Measurements from ENCODE around the gene NFKBIA. TPM values are rescaled to one million over a fixed set of nuclear protein-coding genes. Genes with fewer than 3 reads are reported as not detected.
"Not testable (repeated sequence)": the region's sequence is repeated elsewhere in the genome, so short reads cannot be mapped to it uniquely, and the experiment has no call there.

Gene NFKBIA
- polyA plus RNA-seq, 6 donors from 2014 or later = 570 to 1,223 (median 765) TPM

DNA sequence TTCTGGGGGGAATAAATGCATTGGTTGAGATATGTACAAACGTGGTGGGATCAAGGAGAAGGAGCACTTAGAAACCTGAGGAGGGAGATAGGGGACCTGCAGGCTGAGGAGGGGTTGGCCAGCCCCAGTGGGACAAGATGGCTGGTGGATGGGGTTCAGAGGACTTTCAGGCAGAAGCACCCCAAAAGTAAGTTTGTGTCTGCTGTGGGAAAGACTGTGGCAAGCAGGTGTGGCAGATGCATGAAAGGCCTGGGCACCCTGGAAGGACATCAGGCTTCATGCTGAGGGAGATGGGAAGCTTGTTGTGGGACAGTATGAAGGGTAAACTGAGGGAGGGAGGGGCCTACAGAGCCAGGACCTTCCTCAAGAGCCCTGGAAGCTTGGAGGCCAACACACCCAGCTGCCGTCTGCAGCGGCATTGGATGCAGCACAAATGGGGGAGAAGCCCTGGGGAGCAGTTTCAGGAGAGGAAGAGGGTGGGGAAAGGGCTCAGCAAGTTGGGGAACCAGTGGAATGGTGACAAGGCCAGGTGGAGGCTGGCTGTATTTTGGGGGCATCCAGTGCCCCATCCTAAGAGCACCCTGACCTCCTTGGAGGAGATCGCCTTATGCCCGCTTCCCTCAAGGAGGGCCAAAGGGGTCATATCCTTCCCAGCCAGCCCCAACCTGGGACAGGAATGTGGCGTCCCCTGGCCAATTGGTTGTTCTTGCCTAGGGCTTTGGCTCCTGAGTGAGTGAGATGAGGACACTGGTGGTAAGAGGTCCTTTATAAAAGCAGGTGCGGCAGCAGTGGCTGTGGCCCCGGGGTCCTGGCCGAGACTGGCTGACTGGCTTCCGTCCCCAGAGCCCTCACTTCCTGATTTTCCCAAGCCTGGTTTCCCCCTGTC lies 20.7 kb downstream of the NFKBIA start:
- Mint-ChIP-seq H3K9me3 (peaks cover 0 to 2% (median 0%) of the 10 kb centered on the region in 7 donors), H3K4me3 (no peak overlapping the region), H3K36me3 (no peaks in the 10 kb centered on the region), H3K27ac (peak overlapping the region in 2 of 6 donors; percentile 44 to 76), H3K4me1 (peaks cover 3 to 15% (median 3%) of the 10 kb centered on the region in 3 donors), H3K27me3 (no peaks in the 10 kb centered on the region)
- ATAC-seq (ENCODE audit: low read depth in 2 of 2) = no peak
- no peak for DNase-seq

DNA sequence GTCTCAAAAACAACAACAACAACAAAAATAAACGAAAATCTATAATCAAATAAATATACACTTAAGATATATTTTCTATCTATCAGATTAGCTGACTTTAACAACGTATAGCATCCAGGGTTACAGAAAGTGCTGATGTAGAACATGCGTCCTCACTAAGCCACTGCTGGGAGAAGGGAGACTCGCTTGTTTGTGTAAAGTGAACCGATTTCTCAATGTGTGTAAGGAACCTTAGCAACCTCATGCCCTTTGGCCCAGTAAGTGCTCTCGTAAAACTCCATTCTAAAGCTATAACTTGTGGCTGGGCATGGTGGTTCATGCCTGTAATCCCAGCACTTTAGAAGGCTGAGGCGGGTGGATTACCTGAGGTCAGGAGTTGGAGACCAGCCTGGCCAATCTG lies 23.8 kb downstream of the NFKBIA start:
- Mint-ChIP-seq H3K9me3 (no peaks in the 10 kb centered on the region), H3K27me3 (no peaks in the 10 kb centered on the region), H3K36me3 (no peaks in the 10 kb centered on the region), H3K27ac (no peak overlapping the region), H3K4me1 (peaks cover 2 to 9% (median 7%) of the 10 kb centered on the region in 3 donors), H3K4me3 (no peak overlapping the region)
- ATAC-seq (ENCODE audit: low read depth in 2 of 2) = no peak
- DNase-seq = no peak

DNA sequence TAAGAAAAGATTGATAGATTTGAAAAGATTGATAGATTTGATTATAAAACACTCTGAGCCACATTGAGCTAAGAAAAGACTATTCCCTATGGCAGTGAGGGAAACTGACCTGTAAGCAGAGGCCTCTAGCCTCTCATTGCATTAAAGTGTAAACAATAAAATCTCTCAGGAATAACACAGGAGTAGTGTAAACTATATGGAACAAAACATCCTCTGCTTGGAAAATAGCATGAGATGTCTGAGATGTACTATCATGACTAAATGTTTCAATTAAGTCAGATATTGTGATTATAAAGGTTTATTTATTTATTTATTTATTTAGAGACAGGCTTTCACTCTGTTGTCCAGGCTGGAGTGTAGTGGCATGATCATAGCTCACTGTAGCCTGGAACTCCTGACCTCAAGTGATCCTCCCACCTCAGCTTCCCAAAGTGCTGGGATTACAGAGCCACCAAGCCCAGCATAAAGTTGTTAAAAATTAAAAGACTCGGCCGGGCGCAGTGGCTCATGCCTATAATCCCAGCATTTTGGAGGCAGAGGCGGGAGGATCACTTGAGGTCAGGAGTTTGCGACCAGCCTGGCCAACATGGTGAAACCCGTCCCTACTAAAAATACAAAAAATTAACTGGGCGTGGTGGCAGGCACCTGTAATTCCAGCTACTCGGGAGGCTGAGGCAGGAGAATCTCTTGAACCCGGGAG lies 25.2 kb downstream of the NFKBIA start:
- not testable (repeated sequence) for H3K9me3 Mint-ChIP-seq; H3K27me3 Mint-ChIP-seq; ATAC-seq (ENCODE audit: low read depth in 2 of 2); H3K36me3 Mint-ChIP-seq; H3K27ac Mint-ChIP-seq; H3K4me1 Mint-ChIP-seq; H3K4me3 Mint-ChIP-seq; DNase-seq

GRCh38 chr14:35378425-35379233 lies 25.9 kb downstream of the NFKBIA start:
- Mint-ChIP-seq H3K36me3 (no peaks in the 10 kb centered on the region), H3K27ac (no peak overlapping the region), H3K9me3 (no peaks in the 10 kb centered on the region), H3K27me3 (no peaks in the 10 kb centered on the region), H3K4me3 (no peak overlapping the region), H3K4me1 (peaks cover 0 to 4% (median 4%) of the 10 kb centered on the region in 3 donors)
- DNase-seq (no peak), ATAC-seq (ENCODE audit: low read depth in 2 of 2) (no peak)

GRCh38 chr14:35375558-35376025 lies 29.0 kb downstream of the NFKBIA start:
- no peak for DNase-seq
- no peaks in the 10 kb centered on the region for H3K27me3 Mint-ChIP-seq
- ATAC-seq (ENCODE audit: low read depth in 2 of 2) = no peak
- no peak overlapping the region for H3K27ac Mint-ChIP-seq
- no peaks in the 10 kb centered on the region for H3K36me3 Mint-ChIP-seq
- no peak overlapping the region for H3K4me3 Mint-ChIP-seq
- peaks cover 0 to 4% (median 4%) of the 10 kb centered on the region in 3 donors for H3K4me1 Mint-ChIP-seq
- H3K9me3 Mint-ChIP-seq = peaks cover 0 to 8% (median 3%) of the 10 kb centered on the region in 7 donors

GRCh38 chr14:35374263-35374712 lies 30.3 kb downstream of the NFKBIA start:
- H3K9me3 Mint-ChIP-seq = peaks cover 0 to 10% (median 3%) of the 10 kb centered on the region in 7 donors
- no peak overlapping the region for H3K27ac Mint-ChIP-seq
- no peaks in the 10 kb centered on the region for H3K27me3 Mint-ChIP-seq
- no peaks in the 10 kb centered on the region for H3K36me3 Mint-ChIP-seq
- peaks cover 0 to 11% (median 4%) of the 10 kb centered on the region in 3 donors for H3K4me1 Mint-ChIP-seq
- no peak for DNase-seq
- no peak overlapping the region for H3K4me3 Mint-ChIP-seq
- no peak for ATAC-seq (ENCODE audit: low read depth in 2 of 2)

DNA sequence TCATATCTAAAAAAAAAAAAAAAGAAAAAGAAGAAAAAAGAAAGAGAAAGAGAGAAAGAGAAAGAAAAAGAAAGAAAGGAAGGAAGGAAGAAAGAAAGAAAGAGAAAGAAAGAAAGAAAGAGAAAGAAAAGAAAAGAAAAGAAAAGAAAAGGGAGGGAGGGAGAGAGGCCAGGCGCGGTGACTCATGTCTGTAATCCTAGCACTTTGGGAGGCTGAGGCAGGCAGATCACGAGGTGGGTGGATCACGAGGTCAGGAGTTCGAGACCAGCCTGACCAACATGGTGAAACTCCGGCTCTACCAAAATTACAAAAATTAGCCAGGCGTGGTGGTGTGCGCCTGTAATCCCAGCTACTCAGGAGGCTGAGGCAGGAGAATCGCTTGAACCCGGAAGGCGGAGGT lies 31.3 kb downstream of the NFKBIA start:
- not testable (repeated sequence) for DNase-seq; H3K36me3 Mint-ChIP-seq; H3K4me3 Mint-ChIP-seq; H3K27me3 Mint-ChIP-seq; ATAC-seq (ENCODE audit: low read depth in 2 of 2); H3K27ac Mint-ChIP-seq
- Mint-ChIP-seq H3K9me3 (peaks cover 0 to 10% (median 3%) of the 10 kb centered on the region in 7 donors), H3K4me1 (peaks cover 3 to 20% (median 8%) of the 10 kb centered on the region in 3 donors)

- no peak overlapping the region for H3K4me3 Mint-ChIP-seq
- ATAC-seq (ENCODE audit: low read depth in 2 of 2) (no peak), DNase-seq (no peak)
- peak overlapping the region in 1 of 6 donors; percentile 74 for H3K27ac Mint-ChIP-seq
- H3K9me3 Mint-ChIP-seq = peaks cover 0 to 10% (median 3%) of the 10 kb centered on the region in 7 donors
- no peaks in the 10 kb centered on the region for H3K36me3 Mint-ChIP-seq
- peaks cover 19 to 39% (median 22%) of the 10 kb centered on the region in 3 donors for H3K4me1 Mint-ChIP-seq
- H3K27me3 Mint-ChIP-seq = no peaks in the 10 kb centered on the region
Measured at GRCh38 chr14:35370969-35371368, 33.6 kb downstream of the NFKBIA start.

GRCh38 chr14:35369701-35370191 lies 34.8 kb downstream of the NFKBIA start:
- peaks cover 0 to 10% (median 3%) of the 10 kb centered on the region in 7 donors for H3K9me3 Mint-ChIP-seq
- H3K4me3 Mint-ChIP-seq = peak overlapping the region in 2 of 8 donors; percentile 16 to 53
- no peak for DNase-seq
- peak in 1 of 2 donors; percentile 35 for ATAC-seq (ENCODE audit: low read depth in 2 of 2)
- H3K27ac Mint-ChIP-seq = peak overlapping the region in 2 of 6 donors; percentile 37 to 43
- H3K36me3 Mint-ChIP-seq = no peaks in the 10 kb centered on the region
- H3K27me3 Mint-ChIP-seq = no peaks in the 10 kb centered on the region
- peaks cover 19 to 35% (median 22%) of the 10 kb centered on the region in 3 donors for H3K4me1 Mint-ChIP-seq

GRCh38 chr14:35368583-35369392 lies 35.8 kb downstream of the NFKBIA start:
- no peak for DNase-seq
- H3K27me3 Mint-ChIP-seq = no peaks in the 10 kb centered on the region
- H3K36me3 Mint-ChIP-seq = no peaks in the 10 kb centered on the region
- peaks cover 0 to 10% (median 3%) of the 10 kb centered on the region in 7 donors for H3K9me3 Mint-ChIP-seq
- H3K27ac Mint-ChIP-seq = peak overlapping the region in 5 of 6 donors; percentile 26 to 85 (median 64)
- H3K4me1 Mint-ChIP-seq = peaks cover 19 to 35% (median 22%) of the 10 kb centered on the region in 3 donors
- peak overlapping the region in 5 of 8 donors; percentile 8 to 59 (median 49) for H3K4me3 Mint-ChIP-seq
- no peak for ATAC-seq (ENCODE audit: low read depth in 2 of 2)

GRCh38 chr14:35368139-35368460 lies 36.4 kb downstream of the NFKBIA start:
- H3K27me3 Mint-ChIP-seq = no peaks in the 10 kb centered on the region
- H3K27ac Mint-ChIP-seq = peak overlapping the region in 3 of 6 donors; percentile 37 to 85 (median 64)
- H3K9me3 Mint-ChIP-seq = peaks cover 0 to 10% (median 3%) of the 10 kb centered on the region in 7 donors
- DNase-seq = no peak
- no peak for ATAC-seq (ENCODE audit: low read depth in 2 of 2)
- peak overlapping the region in 7 of 8 donors; percentile 15 to 85 (median 59) for H3K4me3 Mint-ChIP-seq
- H3K36me3 Mint-ChIP-seq = no peaks in the 10 kb centered on the region
- peaks cover 19 to 35% (median 22%) of the 10 kb centered on the region in 3 donors for H3K4me1 Mint-ChIP-seq

DNA sequence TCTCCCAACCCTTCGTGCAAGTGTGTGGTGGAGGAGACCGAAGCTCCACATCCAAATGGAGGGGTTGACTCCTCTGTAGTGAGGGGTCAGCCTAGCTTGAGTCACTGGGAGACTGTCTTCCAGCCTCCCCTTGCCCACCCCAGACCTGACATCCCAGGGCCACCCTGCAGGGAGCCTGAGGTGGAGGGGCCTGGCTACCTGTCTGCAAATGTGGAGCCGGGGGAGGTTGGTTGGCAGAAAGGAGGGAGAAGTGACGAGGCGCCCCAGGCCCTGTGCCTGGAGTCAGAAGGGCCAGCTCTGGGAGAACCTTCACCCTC lies 37.5 kb downstream of the NFKBIA start:
- Mint-ChIP-seq H3K27me3 (no peaks in the 10 kb centered on the region), H3K4me3 (peak overlapping the region in 7 of 8 donors; percentile 16 to 85 (median 59)), H3K36me3 (no peaks in the 10 kb centered on the region), H3K9me3 (peaks cover 0 to 10% (median 3%) of the 10 kb centered on the region in 7 donors), H3K4me1 (peaks cover 19 to 35% (median 22%) of the 10 kb centered on the region in 3 donors), H3K27ac (peak overlapping the region in 4 of 6 donors; percentile 64 to 96 (median 78))
- DNase-seq (no peak), ATAC-seq (ENCODE audit: low read depth in 2 of 2) (no peak)
